Liver (tissue), 9 donors: ENCODE data around the gene IFT122. TPM values are rescaled to one million over a fixed set of nuclear protein-coding genes. Genes with fewer than 3 reads are reported as not detected.
A peak's percentile ranks its signal among the peaks of the same experiment; 100 is the strongest.

ENCODE experiments used
- DNase-seq: peaks from one replicate; pipeline ENCODE4 v3.0.0-alpha.2; 2017; ENCODE audit warnings: low spot score
- H3K27ac ChIP-seq, 2 donors: one replicate each; pipeline ENCODE4 v1.7.0; 2013; ENCODE audit warnings: inconsistent platforms in 2 of 2, low read length in 2 of 2, control low read depth in 1 of 2, low read depth in 1 of 2, mild to moderate bottlenecking in 1 of 2
- H3K27me3 ChIP-seq, 4 donors: one replicate each; pipeline versions ENCODE4 v1.6.1 to v1.7.0; 2013; ENCODE audit warnings: low read length in 3 of 4, inconsistent platforms in 1 of 4, mild to moderate bottlenecking in 1 of 4, moderate library complexity in 1 of 4; ENCODE audit not compliant: control insufficient read depth in 4 of 4, insufficient read depth in 4 of 4
- H3K36me3 ChIP-seq, 4 donors: one replicate each; pipeline versions ENCODE4 v1.6.1 to v1.7.0; 2013; ENCODE audit warnings: low read length in 3 of 4, mild to moderate bottlenecking in 3 of 4, low read depth in 1 of 4, moderate library complexity in 1 of 4; ENCODE audit not compliant: control insufficient read depth in 4 of 4, insufficient read depth in 3 of 4
- H3K4me1 ChIP-seq, 4 donors: one replicate each; pipeline versions ENCODE4 v1.6.1 to v1.7.0; 2013; ENCODE audit warnings: low read length in 3 of 4, mild to moderate bottlenecking in 3 of 4, moderate library complexity in 1 of 4; ENCODE audit not compliant: control insufficient read depth in 4 of 4, insufficient read depth in 4 of 4
- H3K4me3 ChIP-seq, 3 donors: one replicate each; pipeline versions ENCODE4 v1.6.1 to v1.7.0; 2013; ENCODE audit warnings: low read length in 3 of 3, control low read depth in 1 of 3, low read depth in 1 of 3, mild to moderate bottlenecking in 1 of 3
- H3K9ac ChIP-seq, 2 donors: one replicate each; pipeline ENCODE4 v1.7.0; 2013; ENCODE audit warnings: low read length in 2 of 2, mild to moderate bottlenecking in 2 of 2, moderate library complexity in 2 of 2, control low read depth in 1 of 2, low read depth in 1 of 2
- H3K9me3 ChIP-seq, 4 donors: one replicate each; pipeline versions ENCODE4 v1.6.1 to v1.7.0; 2013; ENCODE audit warnings: low read length in 3 of 4; ENCODE audit not compliant: control insufficient read depth in 4 of 4
- EGR1 ChIP-seq, 2 donors: IDR thresholded peaks; 2 replicates each; pipeline ENCODE4 v1.6.1; 2016 to 2018; ENCODE audit warnings: antibody characterized with exemption in 2 of 2, low read depth in 2 of 2
- FOXA1 ChIP-seq: IDR thresholded peaks from 2 replicates; pipeline ENCODE4 v1.6.1; 2016; ENCODE audit warnings: antibody characterized with exemption
- FOXA2 ChIP-seq: IDR thresholded peaks from 2 replicates; pipeline ENCODE4 v1.6.1; 2016; ENCODE audit warnings: antibody characterized with exemption
- GABPA ChIP-seq, 2 donors: IDR thresholded peaks in 1 of 2; conservative IDR thresholded peaks in 1 of 2; 2 replicates each; pipeline ENCODE4 v1.6.1; 2016; ENCODE audit warnings: antibody characterized with exemption in 2 of 2, mild to moderate bottlenecking in 1 of 2, moderate library complexity in 1 of 2
- HNF4A ChIP-seq, 2 donors: conservative IDR thresholded peaks; 2 replicates each; pipeline ENCODE4 v1.6.1; 2016; ENCODE audit warnings: antibody characterized with exemption in 2 of 2, mild to moderate bottlenecking in 2 of 2
- JUND ChIP-seq, 2 donors: IDR thresholded peaks; 2 replicates each; pipeline ENCODE4 v1.6.1; 2016; ENCODE audit warnings: antibody characterized with exemption in 2 of 2
- NR2F2 ChIP-seq: IDR thresholded peaks from 2 replicates; pipeline ENCODE4 v1.6.1; 2016; ENCODE audit warnings: antibody characterized with exemption
- RAD21 ChIP-seq, 2 donors: IDR thresholded peaks; 2 replicates each; pipeline ENCODE4 v1.6.1; 2016; ENCODE audit warnings: antibody characterized with exemption in 2 of 2, mild to moderate bottlenecking in 2 of 2
- RXRA ChIP-seq, 2 donors: IDR thresholded peaks; 2 replicates each; pipeline ENCODE4 v1.6.1; 2017 to 2018; ENCODE audit warnings: antibody characterized with exemption in 2 of 2, mild to moderate bottlenecking in 1 of 2
- SP1 ChIP-seq: IDR thresholded peaks from 2 replicates; pipeline ENCODE4 v1.6.1; 2018; ENCODE audit warnings: antibody characterized with exemption, mild to moderate bottlenecking
- TAF1 ChIP-seq: conservative IDR thresholded peaks from 2 replicates; pipeline ENCODE4 v1.6.1; 2016; ENCODE audit warnings: antibody characterized with exemption, mild to moderate bottlenecking
- YY1 ChIP-seq: IDR thresholded peaks from 2 replicates; pipeline ENCODE4 v1.6.1; 2016; ENCODE audit warnings: antibody characterized with exemption, mild to moderate bottlenecking
- WGBS: extraction: QIAGEN DNeasy Blood & Tissue Kit; methylation state at CpG from one replicate; pipeline ENCODE4 v1.1.7; 2013; 5-methylcytosine and 5-hydroxymethylcytosine counted together
- polyA plus RNA-seq, 2 donors: library from polyadenylated mRNA; stranded (reverse) in 1 of 2; unstranded in 1 of 2; fragments of 200-250 nt in 1 of 2; fragments of >200 nt in 1 of 2; fragmentation: Nextera tagmentation in 1 of 2; extraction: Ambion mirVana in 1 of 2; gene quantifications; one replicate each; pipeline versions ENCODE4 v1.2.1 to v1.2.3, GENCODE V29; 2013 to 2015
- total RNA-seq, 2 donors: library from RNA; depleted of rRNA; stranded (reverse); fragments of >200 nt; gene quantifications; one replicate each; pipeline ENCODE4 v1.2.3, GENCODE V29; 2014
- TF ChIP-seq, protein P1 (sequence below): IDR thresholded peaks from 2 replicates; pipeline ENCODE4 v1.6.1; 2016; ENCODE audit warnings: antibody characterized with exemption
- TF ChIP-seq, protein P2 (sequence below): IDR thresholded peaks from 2 replicates; pipeline ENCODE4 v1.6.1; 2016; ENCODE audit warnings: antibody characterized with exemption
- donor health status: healthy.
- donor health status: healthy.
- donor health status: healthy.
- donor health status: healthy.
- donor health status: healthy.

IFT122 gene
- total and polyA plus RNA-seq, 4 donors, result 3.3 to 25.8 (median 10.6) TPM

DNA sequence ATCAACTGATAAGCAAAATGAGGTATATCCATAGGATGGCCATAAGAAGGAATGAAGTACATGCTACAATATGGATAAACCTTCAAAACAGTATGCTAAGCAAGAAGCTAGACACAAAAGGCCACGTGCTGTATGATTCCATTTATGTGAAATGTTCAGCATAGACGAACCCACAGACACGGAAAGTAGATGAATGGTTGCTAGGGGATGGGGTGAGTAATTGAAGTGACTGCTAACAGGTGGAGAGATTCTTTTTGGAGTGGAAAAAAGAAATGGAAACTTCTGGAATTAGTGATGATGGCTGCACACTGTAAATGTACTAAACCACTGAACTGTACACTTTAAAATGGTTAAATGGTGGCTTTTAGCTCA is 11.0 kb upstream of the IFT122 start:
- Histone ChIP-seq H3K9me3 (no peaks in the 10 kb centered on the region), H3K4me3 (no peak overlapping the region), H3K9ac (no peak overlapping the region), H3K27me3 (no peaks in the 10 kb centered on the region), H3K4me1 (peaks cover 5 to 33% (median 25%) of the 10 kb centered on the region in 4 donors), H3K36me3 (peaks cover 5 to 20% (median 15%) of the 10 kb centered on the region in 4 donors), H3K27ac (peak overlapping the region; percentile 5 to 53)
- 92% methylated on average over 3 of the region's 3 CpGs for WGBS
- TF ChIP-seq FOXA1 (no peak), EGR1 (IDR thresholded peaks at IDR 0.05; ENCODE audit: low read depth in 2 of 2) (no peak), TAF1 (no peak)
- TF ChIP-seq, protein P1, sequence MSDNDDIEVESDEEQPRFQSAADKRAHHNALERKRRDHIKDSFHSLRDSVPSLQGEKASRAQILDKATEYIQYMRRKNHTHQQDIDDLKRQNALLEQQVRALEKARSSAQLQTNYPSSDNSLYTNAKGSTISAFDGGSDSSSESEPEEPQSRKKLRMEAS, result no peak
- no peak for DNase-seq

DNA sequence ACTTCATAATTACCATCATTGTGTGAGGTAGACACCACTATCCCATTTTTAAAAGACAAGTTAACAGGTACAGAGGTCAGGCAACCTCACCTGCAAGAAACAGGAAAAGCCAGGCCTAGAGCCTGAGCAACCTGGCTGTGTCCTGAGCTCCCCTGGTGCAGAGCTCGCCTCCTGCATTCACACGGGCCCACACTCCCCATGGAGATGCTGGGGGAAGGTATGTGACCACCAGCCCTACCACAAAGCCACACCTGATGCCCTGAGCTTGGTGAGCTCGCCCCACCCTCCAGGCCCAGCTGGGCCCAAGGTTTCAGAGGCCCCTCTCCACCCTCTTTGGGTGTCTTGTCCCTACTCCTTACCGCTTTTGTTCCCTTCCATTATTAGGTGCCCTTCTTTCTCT is 10.4 kb upstream of the IFT122 start:
- Histone ChIP-seq H3K9ac (no peak overlapping the region), H3K27ac (no peak overlapping the region), H3K4me1 (peaks cover 5 to 38% (median 30%) of the 10 kb centered on the region in 4 donors), H3K4me3 (no peak overlapping the region), H3K9me3 (no peaks in the 10 kb centered on the region), H3K27me3 (no peaks in the 10 kb centered on the region), H3K36me3 (peaks cover 5 to 20% (median 15%) of the 10 kb centered on the region in 4 donors)
- WGBS, result 93% methylated on average over 4 of the region's 4 CpGs
- no peak for DNase-seq
- TF ChIP-seq YY1 (no peak), FOXA1 (no peak)

DNA sequence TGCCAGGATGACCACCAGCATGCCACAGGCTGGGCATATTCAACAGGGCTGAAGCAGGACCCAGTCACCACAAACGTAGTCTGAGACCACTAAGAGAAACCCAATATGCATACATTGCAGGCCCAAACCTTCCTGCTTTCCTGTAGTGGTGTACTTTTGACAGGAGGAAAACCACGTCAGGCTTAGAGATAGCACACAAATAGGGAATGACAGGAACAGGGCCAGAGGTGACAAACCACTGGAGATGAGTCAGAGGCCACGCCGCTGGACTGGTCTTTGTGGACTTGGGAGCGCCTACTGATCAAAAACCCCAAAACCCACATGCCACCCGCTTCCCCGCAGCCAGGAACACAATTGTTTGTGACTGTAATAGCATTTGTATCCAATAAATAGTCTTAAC is 8.0 kb upstream of the IFT122 start:
- no peaks in the 10 kb centered on the region for H3K9me3 ChIP-seq
- H3K27me3 ChIP-seq, result no peaks in the 10 kb centered on the region
- peaks cover 2 to 52% (median 40%) of the 10 kb centered on the region in 4 donors for H3K4me1 ChIP-seq
- 62% methylated on average over 7 of the region's 7 CpGs for WGBS
- no peak overlapping the region for H3K4me3 ChIP-seq
- DNase-seq, result no peak
- H3K9ac ChIP-seq, result no peak overlapping the region
- peak overlapping the region; percentile 40 to 52 for H3K27ac ChIP-seq
- peaks cover 5 to 25% (median 22%) of the 10 kb centered on the region in 4 donors for H3K36me3 ChIP-seq
- TF ChIP-seq, protein P2, sequence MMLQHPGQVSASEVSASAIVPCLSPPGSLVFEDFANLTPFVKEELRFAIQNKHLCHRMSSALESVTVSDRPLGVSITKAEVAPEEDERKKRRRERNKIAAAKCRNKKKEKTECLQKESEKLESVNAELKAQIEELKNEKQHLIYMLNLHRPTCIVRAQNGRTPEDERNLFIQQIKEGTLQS, result peak; percentile 87
- TF ChIP-seq GABPA (IDR thresholded peaks at IDR 0.05 in 1 of 2, conservative IDR thresholded peaks at IDR 0.05 in 1 of 2), result no peak
- TF ChIP-seq RXRA (IDR thresholded peaks at IDR 0.05), result peak; percentile 48 to 84
- TF ChIP-seq JUND (IDR thresholded peaks at IDR 0.05), result peak; percentile 92 to 93
- TF ChIP-seq FOXA2, result no peak
- TF ChIP-seq, protein P1, result no peak
- TF ChIP-seq YY1, result no peak
- TF ChIP-seq EGR1 (IDR thresholded peaks at IDR 0.05; ENCODE audit: low read depth in 2 of 2), result no peak
- peak in 1 of 2 donors; percentile 10 for TF ChIP-seq RAD21 (IDR thresholded peaks at IDR 0.05)
- peak; percentile 57 for TF ChIP-seq NR2F2
- peak; percentile 61 for TF ChIP-seq SP1
- TF ChIP-seq HNF4A (conservative IDR thresholded peaks at IDR 0.05), result peak; percentile 84 to 90

DNA sequence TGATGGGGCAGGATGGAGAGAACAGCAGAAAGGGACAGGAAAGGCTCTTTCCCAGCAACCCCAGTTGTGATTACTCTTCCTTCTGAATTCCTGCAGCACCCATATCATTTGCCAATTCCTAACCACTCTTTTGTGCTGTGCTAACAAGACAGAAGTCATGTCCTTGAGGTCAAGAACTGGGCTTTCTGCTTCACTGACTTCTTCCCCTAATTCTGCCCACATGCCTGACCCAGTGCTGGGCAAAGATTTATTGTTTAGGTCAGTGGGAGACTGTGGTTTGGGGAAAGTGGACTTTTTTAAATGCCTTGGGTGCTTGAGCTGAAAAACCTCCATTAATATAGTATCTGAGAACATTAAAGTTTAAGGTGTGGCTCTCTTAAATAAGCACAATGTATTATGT is 7.4 kb upstream of the IFT122 start:
- no peak for TF ChIP-seq NR2F2
- TF ChIP-seq, protein P1, result no peak
- TF ChIP-seq RXRA (IDR thresholded peaks at IDR 0.05), result peak in 1 of 2 donors; percentile 35
- DNase-seq, result no peak
- H3K4me3 ChIP-seq, result no peak overlapping the region
- no peaks in the 10 kb centered on the region for H3K27me3 ChIP-seq
- peak overlapping the region; percentile 33 to 52 for H3K27ac ChIP-seq
- H3K36me3 ChIP-seq, result peaks cover 5 to 30% (median 25%) of the 10 kb centered on the region in 4 donors
- peaks cover 2 to 53% (median 41%) of the 10 kb centered on the region in 4 donors for H3K4me1 ChIP-seq
- peak overlapping the region in 1 of 2 donors; percentile 17 for H3K9ac ChIP-seq
- no peaks in the 10 kb centered on the region for H3K9me3 ChIP-seq
